GM21576 (cell line): ENCODE data around the gene EXD3.

Experiments used
- ATAC-seq: cut with Tn5 transposase; IDR thresholded peaks from one replicate; pipeline ENCODE4 v1.9.1; 2021; ENCODE audit warnings: mild to moderate bottlenecking, moderate library complexity; ENCODE audit not compliant: unreplicated experiment

The EXD3 gene

DNA sequence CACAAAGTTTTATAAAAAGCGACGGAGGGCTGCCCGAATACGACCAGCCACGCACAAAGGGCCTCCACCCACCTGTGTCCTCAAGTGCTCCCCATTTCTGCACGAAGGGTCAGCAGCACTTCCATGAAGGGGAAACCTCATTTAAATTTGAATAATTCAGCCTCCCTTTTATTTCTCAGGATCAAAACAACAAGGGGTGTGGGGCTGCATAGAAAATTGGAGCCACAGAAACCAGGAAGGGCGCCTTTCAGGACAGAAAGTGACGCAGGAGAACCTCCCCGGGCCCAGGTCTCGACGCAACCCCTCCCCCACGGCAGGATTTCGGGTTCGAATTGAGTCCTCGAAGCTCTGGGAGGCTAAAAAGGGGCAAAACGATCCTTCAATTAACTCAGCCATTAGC, 123.0 kb downstream of the EXD3 start:
- ATAC-seq, result no peak

DNA sequence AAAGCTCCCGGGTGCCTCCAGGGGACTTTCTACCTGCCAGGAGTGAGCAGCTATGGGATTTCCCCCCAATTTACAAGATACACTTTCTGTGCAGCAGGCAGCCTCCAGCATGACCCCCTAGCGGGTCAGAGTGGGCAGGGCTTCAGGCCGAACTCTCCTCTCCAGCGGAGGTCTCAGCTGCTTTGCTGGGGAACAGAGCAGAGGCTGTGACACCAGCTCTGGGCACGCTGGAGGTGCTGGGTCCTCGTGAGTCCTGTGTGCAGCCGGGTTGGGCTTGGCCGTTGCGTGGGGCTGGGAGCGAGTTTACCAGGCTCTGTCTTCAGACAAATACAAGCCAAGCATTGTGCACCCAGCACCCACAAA, 123.8 kb downstream of the EXD3 start:
- ATAC-seq, result no peak

GRCh38 chr9:137298401-137299202, 124.4 kb downstream of the EXD3 start:
- ATAC-seq, result no peak

DNA sequence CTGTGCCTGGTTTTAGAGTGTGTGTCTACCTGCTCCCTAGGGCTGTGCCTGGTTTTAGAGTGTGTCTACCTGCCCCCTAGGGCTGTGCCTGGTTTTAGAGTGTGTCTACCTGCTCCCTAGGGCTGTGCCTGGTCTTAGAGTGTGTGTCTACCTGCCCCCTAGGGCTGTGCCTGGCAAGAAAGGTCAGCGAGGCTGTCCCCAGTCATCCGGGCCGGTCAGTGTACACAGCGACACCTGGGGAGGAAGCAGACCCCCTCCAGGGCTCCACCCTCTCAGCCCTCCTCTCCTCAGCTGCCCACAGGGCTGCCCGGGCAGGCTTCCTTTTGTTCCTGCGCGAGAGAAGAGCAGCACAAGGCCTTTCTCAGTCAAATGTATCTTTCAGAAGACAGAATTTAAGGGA, 125.0 kb downstream of the EXD3 start:
- ATAC-seq, result no peak

DNA sequence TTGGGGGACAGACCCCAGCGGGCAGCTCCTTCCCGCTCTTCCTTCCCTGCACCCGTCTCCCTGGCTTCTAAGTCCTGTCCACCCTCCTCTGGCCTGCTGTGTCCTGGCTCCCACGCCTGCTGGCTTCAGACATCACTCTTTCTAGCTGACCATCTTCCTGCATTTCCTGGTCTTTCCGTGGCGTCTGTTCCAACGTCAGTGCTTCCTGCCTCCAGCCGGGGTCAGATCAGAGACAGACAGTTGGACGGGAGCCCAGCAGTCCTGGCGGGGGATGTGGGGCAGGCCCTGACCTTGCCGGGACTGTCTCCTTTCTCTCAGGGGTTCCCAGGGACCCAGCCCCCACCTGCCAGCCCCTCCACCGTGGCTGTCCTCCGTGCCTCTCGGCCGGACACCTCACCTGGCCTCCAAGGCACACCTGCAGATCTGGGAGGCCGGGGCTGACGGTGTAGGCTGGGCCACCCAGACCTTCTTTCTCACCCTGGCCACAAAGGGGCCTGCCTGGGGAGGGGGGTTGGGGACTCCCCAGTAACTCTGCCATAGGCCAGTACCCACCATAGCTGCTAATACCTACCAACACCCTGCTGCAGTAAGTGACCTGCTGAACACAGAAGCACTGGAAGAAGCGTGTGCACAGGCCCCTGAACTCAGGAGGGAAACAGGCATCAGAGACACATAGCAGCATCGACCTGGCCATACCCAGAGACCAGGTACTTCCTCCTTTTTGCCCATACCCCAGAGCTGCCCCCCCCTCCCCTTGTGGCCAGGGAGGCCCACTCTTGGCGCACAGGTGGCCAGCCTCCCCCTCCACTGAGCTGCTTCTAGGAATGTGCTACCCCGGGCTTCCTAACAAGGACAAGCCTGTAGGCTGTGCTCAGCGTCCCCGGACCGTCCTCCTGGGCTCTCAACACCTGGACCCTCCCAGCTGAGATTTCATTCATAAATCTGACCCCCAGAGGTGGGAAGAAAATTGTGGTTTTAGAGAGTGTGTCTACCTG, 126.0 kb downstream of the EXD3 start:
- no peak for ATAC-seq

DNA sequence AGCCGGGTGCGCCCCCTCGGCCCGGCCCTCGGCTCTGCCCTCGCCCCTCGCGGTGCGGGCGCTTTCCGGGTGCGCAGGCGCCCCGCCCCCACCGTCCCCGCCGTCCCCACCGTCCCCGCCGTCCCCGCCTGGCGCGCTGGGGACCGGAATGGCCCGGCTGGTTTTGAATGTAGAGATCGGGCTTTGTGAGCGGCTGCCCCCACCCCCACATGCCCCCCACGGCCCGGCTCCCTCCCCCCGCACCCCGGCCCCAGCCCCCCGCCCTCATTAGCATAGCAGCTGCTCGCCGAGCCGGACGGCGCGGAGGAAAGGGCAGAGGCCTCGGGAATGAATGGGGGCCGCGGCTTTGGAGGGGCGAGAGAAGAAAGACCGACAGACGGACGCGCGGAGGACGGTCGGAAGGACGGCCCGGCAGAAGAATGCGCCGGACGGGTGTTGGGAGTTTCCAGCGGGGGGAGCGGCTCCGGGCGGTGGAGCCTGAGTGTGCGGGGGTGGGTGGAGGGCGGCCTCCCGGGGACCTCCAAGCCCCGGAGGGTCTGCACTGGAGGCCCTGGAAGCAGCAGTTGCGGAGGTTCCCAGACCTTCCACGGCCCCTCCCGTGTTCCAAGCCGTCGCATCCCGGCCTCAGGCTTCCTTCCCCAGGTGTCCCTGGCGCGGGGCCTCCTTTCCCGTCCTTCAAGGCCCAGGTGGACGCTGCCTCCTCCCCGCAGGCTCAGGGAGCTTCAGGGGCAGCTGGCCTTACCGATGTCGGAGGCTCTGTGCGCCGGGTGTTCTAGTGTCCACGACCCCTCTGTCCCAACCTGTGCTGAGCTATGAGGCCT, 126.9 kb downstream of the EXD3 start:
- no peak for ATAC-seq

GRCh38 chr9:137295238-137295811, 127.6 kb downstream of the EXD3 start:
- peak; percentile 56 for ATAC-seq

DNA sequence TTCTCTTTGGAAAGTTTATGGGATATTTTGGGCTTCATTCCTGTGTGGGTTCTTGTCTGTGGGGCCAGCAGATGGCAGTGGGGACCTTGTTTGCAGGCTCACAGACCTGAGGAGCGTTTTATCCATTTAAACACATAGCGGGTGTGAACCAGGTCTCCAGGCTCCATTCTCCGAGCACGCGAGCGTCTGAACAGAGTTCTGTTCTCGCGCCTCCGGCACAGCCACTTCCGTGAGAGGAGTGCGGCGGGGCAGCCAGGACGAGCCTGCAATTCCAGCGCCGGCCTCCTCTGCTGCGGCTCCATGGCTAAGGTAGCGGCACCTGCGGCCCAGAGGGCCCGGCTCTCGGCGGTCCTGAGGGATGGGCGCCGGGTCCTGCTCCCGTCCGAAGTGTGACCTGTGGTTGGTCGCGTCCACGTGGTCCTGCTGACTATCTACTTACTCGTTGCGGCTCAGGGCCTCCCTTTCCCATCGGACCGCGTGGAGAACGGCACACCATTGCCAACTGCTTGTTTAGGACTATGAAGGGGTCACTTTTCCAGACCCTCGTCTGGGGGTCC, 128.2 kb downstream of the EXD3 start:
- no peak for ATAC-seq

- no peak for ATAC-seq
Measured at GRCh38 chr9:137294091-137294680, 128.8 kb downstream of the EXD3 start.

DNA sequence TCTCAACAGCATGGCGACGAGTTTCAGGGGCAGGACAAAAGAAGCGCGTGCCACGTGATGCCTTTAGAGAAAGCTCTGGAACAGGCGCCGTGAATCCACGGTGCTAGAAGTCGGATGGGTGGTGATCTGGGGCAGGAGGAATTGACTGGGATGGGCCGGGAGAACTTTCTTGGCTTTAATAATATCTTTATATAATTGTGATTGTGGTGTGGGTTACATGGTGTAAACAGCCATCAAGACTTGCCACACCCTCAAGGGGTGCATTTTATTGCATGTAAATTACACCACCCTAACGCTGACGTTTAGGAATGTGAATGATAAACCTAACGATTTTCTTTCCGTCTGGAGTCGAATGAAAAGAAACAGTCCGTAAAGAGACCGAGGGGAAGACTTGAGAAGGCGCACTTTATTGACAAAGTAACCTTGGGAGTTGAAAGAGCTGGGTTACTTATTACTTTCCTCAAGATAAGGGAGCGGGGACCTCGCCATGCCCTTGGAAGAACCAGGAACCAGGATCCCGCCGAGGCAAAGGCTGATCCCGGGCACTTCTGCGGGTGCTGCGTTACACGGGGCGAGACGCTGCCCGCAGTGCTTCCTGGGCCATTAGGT, 129.4 kb downstream of the EXD3 start:
- ATAC-seq, result no peak

DNA sequence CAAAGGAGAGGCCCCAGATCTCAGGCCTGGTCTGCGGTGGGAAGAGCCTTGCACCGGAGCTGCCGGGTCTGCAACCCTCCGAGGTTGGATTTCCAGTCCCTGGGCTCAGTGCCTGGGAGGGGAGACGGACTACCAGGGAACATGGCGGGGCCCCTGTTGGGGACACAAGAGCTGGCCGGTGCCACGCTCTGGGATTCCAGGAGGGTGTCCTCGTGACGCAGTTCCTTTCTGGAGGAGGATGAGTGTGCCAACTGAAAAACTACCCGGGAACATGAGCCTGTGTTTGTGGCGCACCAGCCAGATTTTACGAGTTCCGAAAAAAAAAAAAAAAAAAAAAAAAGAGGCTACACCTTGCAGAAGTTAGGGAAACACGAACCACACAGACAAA, 129.9 kb downstream of the EXD3 start:
- ATAC-seq, result no peak

GRCh38 chr9:137286975-137287383, 136.0 kb downstream of the EXD3 start:
- no peak for ATAC-seq

- ATAC-seq, result no peak
Measured at GRCh38 chr9:137281345-137282116, 141.4 kb downstream of the EXD3 start.

DNA sequence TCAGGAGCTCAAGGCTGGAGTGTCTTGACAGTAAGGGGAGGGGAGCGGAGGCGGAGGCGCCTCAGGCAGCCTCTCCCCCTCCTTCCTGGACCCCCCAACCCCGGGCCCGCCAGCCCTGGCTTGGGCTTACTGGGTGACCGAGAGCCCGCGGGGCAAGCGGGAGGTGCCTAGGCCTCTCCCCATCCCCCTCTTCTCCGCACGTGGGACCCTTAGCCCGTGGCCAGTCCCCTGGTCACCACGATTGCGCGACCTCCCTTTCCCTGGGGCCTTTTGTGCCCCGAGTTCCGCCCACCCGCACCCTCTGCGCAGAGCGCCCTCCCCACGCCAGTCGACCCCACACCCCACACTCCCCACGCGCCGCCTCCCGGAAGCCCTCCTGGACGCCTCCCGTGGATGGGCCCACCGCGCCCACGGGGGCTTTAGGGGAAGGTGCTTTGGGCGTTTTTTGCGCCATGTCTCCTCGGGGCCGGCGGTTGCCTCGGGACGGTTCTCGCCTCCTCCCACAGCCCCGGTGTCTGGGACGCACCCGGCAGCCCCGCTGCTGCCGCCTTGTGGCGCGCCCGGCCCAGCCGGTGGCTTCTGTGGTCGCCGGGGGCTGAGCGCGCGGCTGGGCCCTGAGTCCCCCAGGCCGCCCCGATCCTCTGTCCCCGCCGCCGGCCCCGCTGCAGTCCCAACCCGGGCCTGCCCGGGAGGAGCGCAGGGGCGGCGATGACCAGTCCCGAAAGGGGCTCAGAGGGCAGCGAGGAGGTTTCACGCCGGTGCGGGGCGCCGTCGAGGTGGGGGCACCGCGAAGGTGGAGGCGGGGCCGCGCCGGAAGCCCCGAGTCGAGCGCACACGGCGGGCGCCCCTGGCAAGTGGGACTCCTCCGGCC, 142.3 kb downstream of the EXD3 start:
- no peak for ATAC-seq

GRCh38 chr9:137279741-137280473, 143.1 kb downstream of the EXD3 start:
- no peak for ATAC-seq

- no peak for ATAC-seq
Measured at GRCh38 chr9:137278721-137279711, 143.9 kb downstream of the EXD3 start.
